Stimulated activated CD4-positive, alpha-beta T cell treated with anti-CD3 and anti-CD28 coated beads, Interleukin-12 subunit alpha, Interleukin-12 subunit beta, amount 100 ng/mL, for 48 hours (primary cell): ENCODE results near the gene ALG3.
A peak's percentile ranks its signal among the peaks of the same experiment; 100 is the strongest.

ENCODE experiments used
- DNase-seq, 3 donors: peaks; one replicate each; pipeline ENCODE4 v3.0.0-alpha.2; 2020; ENCODE audit warnings: low read depth in 2 of 3, low spot score in 1 of 3

The ALG3 gene

DNA sequence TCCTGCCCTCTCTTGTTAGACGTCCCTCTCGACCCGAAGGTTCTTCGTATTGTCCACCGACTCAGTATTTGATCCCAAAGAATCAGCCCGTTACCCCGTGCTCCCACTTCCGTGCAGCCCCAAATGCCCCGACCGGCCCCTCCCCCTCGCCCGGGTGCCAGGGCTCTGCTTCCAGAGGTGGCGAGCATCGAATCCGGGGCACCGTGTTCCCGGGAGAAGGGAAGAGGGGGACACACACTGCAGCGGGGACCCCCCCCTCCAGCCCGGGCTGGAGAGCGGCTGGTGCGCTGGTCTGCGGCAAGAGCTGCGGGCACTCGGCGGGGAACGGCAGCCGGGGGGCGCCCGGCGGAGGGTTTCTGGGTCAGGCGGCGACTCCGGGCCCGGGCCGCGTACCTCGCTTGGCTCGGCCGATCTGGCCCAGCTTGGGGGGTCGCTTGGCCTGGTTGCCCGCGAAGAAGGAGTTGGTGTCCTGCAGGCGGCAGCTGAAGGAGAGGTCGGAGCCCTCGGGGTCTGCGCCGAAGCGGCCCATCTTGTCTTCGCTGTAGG, 12.0 kb upstream of the ALG3 start:
- no peak for DNase-seq

- peak in 1 of 3 donors; percentile 24 for DNase-seq
Measured at GRCh38 chr3:184259878-184260723, 11.3 kb upstream of the ALG3 start.

DNA sequence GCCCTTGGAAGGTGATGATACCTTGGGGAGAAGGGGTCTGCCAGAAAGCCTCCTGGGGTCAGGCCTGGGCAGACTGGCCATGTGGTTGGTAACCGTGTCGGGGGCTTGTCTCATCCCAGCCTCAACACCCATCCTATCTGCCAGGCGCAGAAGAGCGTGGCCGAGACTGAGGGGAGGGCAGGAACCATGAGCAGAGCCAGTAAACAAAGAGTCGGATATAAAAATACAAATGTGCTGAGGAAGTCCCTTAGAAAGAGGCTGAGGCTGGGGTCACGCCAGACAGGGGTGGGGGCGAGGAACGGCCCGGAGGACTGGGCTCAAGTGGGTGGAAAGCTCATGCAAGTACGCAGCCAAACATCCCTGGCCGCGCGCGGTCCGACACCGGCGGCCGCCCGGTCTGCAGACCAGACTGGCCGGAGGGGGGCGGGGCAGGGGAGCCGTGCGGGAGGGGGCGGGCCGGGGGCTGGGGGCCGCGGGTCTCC, 10.7 kb upstream of the ALG3 start:
- no peak for DNase-seq

GRCh38 chr3:184258926-184259325, 10.2 kb upstream of the ALG3 start:
- DNase-seq, result no peak

- no peak for DNase-seq
Measured at GRCh38 chr3:184257083-184257915, 8.5 kb upstream of the ALG3 start.

DNA sequence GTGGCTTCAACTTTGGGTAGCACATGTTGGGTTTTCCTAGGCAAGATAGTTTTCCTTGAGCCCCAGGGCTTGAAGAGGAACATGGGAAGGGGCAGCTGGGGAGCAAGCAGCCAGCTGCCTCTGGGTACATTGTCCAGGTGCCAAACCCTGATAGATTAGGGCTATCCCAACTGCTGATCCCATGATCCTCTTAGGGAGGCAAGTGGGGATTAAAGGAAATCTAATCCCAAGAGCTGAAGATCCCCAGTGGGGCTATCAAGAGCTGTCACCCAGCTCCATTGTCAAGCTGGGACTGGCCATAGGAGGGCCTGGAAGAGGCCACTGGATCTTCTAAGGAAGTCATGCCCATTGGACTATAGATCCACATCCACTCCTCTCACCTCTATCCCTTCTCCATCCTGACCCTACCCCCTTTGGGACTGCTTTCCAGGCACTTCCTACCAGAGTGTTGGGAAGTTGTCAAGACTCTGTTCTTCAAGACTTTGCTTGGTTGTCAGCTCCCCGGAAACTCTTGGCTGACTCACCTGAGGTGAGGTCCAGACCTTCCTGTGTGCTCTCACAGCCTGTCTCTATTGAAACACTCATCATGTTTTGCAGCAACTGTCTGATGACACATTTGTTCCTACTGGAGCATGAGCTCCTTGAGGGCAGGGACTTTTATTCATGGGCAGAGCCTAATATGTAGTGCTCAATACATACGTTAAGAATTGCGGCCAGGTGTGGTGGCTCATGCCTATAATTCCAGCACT, 6.7 kb upstream of the ALG3 start:
- peak in 1 of 3 donors; percentile 23 for DNase-seq

GRCh38 chr3:184250167-184250828, 1.5 kb upstream of the ALG3 start:
- DNase-seq, result peak; percentile 86 to 98 (median 87)

DNA sequence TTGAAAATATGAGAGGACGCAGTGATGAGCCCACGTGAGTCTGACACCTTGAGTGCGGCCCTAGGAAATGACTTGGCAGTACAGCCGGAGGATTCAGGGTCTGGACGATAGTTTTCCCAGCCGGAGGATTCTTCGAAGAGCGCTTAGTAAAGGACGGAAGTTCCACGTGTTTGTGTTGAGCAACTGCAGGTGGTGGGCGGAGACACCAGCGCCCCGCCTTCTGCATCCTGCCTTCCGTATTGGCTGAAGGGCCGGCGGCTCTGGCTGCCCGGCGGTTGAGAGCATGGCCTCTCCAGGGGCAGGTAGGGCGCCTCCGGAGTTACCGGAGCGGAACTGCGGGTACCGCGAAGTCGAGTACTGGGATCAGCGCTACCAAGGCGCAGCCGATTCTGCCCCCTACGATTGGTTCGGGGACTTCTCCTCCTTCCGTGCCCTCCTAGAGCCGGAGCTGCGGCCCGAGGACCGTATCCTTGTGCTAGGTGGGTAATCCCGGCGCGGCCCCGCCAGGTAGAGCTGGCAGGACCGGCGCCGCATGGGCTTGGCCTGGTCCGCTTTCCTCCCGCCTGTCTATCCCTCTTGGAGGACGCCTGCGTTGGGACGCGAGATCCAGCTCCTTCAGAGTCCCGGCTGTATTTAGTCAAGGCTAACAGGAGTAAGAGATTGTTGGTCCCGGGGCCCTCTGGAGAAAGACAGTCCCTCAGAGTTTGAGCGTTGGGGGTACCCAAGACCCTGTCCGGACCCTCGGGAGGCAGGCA, 827 bp upstream of the ALG3 start, which contains the start of gene EEF1AKMT4:
Gene EEF1AKMT4 (plus strand): TSS at position 261 of the 755 bp plus-strand sequence. CDS start 23 bp downstream, at position 284.
- DNase-seq, result peak; percentile 90 to 95 (median 95)

GRCh38 chr3:184242297-184242685, 6.5 kb downstream of the ALG3 start:
- DNase-seq, result no peak

DNA sequence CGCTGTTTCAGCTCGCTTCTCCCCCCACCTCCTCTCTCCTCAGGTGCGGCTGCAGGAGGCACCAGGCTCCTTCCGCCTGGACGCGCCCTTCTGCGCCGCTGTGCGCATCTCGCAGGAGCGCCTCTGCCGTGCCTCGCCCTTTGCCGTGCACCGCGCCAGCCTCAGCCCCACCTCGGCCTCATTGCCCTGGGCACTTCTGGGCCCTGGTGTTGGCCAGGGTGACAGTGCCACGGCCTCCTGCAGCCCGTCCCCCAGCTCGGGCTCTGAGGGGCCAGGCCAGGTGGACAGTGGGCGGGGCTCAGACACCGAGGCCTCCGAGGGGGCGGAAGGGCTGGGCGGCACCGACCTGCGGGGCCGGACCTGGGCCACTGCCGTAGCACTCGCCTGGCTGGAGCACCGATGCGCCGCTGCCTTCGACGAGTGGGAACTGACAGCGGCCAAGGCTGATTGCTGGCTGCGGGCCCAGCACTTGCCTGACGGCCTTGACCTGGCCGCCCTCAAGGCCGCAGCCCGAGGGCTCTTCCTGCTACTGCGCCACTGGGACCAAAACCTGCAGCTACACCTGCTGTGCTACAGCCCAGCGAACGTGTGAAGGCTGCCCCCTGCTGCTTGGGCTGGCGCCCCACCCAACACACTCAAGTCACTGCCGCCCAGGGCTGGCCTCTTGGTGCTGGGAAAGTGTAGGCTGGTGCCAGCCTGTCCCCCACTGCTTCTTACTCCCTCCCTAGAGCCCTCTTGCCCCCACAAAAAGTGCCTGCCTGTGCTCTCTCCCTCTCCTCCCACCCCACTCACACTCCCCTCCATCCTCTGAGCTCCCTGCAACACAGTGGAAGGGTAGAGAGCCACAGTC, 7.1 kb downstream of the ALG3 start:
- no peak for DNase-seq

DNA sequence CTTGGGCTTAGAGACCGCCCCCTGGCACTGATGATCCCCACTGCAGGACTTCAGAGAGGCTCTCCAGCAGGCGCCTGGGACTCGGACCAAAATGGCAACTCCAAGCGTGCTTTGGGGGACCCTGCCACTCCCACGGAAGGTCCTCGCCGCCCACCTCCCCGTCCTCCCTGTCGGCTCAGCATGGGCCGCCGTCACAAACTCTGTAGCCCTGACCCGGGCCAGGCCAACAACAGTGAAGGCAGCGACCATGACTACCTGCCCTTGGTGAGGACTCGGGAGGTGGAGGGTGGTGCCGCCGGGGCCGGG, 7.7 kb downstream of the ALG3 start:
- DNase-seq, result no peak

DNA sequence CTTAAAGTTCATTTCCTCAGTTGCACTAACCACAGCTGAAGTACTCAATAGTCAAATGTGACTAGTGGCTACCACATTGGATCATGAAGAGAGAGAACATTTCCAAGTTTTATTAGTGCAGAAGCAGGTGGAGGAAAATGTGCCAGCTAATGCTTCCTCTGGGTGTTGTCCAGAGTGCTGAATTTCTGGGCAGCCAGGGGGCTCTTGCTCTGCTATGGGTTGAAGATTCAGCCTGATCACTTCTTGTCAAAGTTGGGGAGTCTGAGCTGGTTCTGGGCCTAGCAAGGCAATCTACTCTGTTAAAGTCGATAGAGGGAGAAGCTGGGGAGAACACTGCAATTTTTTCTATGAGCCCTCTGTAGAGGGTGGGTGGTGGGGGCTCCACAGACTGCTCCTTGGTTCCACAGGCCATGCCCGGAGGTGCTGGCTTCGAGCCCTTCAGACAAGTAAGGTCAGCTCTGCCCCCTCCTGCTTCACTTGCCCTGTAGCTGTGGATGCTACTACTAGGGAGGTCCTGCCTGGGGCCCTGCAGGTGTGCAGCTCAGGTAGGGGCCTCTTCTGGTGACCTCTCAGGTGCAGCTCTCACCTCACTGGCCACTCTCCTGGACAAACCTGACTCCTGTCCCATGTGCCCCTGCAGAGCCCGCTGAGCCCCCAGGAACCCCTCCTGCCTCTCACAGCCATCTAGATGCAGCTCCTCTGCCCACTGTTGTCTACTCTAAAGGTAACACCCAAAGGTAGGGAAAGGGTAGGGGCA, 8.2 kb downstream of the ALG3 start:
- DNase-seq, result no peak

DNA sequence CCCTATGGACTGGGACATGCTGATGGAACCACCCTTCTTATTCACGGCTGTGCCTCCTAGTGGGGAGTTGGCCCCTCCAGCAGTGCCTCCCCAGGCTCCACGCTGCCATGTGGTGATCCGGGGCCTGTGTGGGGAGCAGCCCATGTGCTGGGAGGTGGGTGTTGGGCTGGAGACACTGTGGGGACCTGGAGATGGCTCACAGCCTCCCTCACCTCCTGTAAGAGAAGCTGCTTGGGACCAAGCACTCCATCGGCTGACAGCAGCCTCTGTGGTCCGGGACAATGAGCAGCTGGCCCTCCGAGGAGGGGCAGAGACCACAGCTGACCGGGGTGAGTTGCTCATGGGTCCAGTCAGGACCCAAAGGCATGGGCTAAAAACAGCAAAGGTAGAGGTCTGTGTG, 9.1 kb downstream of the ALG3 start:
- no peak for DNase-seq

- no peak for DNase-seq
Measured at GRCh38 chr3:184239221-184239620, 9.5 kb downstream of the ALG3 start.

GRCh38 chr3:184238246-184238818, 10.4 kb downstream of the ALG3 start:
- no peak for DNase-seq

DNA sequence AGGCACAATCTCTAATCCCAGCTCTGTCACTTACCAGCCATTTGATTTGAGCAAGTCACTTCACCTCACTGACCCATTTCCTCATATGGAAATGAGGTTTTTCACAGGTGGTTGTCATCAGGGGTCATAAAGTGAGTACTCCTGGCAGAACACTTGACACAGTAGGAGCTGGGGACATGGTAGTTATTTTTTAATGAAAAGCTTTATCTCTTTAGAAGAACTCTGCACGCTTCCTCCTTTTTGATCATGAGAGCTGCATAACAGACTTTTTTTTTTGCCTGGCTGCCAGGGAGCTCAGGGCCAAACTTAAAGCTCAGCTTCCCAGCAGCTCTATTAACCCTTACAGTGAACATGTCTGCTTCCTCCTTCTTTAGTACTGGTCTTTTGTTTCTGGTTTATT, 11.0 kb downstream of the ALG3 start:
- no peak for DNase-seq

- DNase-seq, result no peak
Measured at GRCh38 chr3:184237211-184237610, 11.6 kb downstream of the ALG3 start.

DNA sequence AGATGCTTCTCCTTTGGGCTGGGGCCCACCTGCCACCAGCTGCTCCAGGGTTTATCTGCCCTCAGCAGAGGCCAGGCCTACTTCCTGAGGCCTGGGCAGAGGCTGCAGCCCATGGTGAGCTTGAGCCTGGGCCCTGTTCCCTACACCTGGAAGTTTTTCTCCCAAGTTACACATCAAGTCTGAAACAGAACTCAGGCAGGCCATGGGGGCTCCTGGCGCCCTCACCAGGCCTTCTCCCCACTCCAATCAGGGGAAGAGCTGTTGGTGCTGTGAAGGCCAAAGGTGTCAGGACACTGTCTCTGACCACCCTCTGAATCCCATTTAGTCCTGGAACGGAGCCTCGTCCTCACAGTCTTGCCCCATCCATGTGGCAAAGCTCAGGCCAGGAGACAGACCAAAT, 12.1 kb downstream of the ALG3 start:
- no peak for DNase-seq
